Neural progenitor cell (in vitro differentiated cells): ENCODE results near the gene TP53.

ENCODE experiments used
- EZH2 ChIP-seq: fragments of 200-600 bp; sonication (generic); IDR thresholded peaks from 2 replicates; pipeline ENCODE4 v1.6.1; 2017; ENCODE audit warnings: antibody characterized with exemption, mild to moderate bottlenecking, moderate library complexity
- EZH2phosphoT487 ChIP-seq: fragments of 200-600 bp; sonication (generic); IDR thresholded peaks from 2 replicates; pipeline ENCODE4 v1.6.1; 2017; ENCODE audit warnings: antibody characterized with exemption
- TF ChIP-seq, protein P1 (sequence below): fragments of 200-600 bp; sonication (generic); IDR thresholded peaks from 2 replicates; pipeline ENCODE4 v1.5.1; 2017; ENCODE audit warnings: antibody characterized with exemption, mild to moderate bottlenecking

DNA sequence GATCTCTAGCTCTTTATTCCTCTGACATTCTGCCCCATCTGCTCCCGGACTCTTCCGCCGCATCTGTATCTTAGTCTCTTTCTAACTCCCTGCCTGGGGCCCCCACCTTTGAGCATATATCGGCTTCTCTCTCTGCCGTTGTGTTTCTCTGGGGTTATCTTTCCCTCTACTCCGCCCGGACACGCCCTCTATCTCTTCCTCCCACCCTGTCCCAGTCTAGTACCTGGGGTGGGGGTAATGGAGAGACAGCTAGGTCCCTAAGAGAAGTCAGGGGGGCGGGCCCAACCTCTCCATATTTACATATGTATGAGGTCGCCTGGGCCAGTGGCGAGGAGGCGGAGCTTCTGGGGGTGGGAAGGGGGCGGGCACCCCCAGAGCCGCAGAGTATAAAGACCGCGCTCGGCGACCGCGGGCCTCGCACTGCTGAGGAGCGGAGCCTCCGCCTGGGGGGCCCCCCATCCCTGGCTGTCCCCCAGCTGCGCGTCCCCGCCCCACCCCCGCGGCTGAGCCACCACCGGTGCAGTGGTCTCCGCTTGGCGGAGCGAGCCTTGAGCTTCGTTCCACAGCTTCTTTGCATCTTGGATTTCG is 36.7 kb downstream of the TP53 start, which contains the start of gene ATP1B2:
- TF ChIP-seq, protein P1, sequence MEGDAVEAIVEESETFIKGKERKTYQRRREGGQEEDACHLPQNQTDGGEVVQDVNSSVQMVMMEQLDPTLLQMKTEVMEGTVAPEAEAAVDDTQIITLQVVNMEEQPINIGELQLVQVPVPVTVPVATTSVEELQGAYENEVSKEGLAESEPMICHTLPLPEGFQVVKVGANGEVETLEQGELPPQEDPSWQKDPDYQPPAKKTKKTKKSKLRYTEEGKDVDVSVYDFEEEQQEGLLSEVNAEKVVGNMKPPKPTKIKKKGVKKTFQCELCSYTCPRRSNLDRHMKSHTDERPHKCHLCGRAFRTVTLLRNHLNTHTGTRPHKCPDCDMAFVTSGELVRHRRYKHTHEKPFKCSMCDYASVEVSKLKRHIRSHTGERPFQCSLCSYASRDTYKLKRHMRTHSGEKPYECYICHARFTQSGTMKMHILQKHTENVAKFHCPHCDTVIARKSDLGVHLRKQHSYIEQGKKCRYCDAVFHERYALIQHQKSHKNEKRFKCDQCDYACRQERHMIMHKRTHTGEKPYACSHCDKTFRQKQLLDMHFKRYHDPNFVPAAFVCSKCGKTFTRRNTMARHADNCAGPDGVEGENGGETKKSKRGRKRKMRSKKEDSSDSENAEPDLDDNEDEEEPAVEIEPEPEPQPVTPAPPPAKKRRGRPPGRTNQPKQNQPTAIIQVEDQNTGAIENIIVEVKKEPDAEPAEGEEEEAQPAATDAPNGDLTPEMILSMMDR: no peak
- no peak for TF ChIP-seq EZH2phosphoT487
- no peak for TF ChIP-seq EZH2
